ENCODE data around the gene RASA4.
"Not testable (repeated sequence)": the region's sequence is repeated elsewhere in the genome, so short reads cannot be mapped to it uniquely, and the experiment has no call there.

The RASA4 gene
- 0.62 to 4.0 (median 1.2) reads per million in 9 experiments for total RNA-seq

DNA sequence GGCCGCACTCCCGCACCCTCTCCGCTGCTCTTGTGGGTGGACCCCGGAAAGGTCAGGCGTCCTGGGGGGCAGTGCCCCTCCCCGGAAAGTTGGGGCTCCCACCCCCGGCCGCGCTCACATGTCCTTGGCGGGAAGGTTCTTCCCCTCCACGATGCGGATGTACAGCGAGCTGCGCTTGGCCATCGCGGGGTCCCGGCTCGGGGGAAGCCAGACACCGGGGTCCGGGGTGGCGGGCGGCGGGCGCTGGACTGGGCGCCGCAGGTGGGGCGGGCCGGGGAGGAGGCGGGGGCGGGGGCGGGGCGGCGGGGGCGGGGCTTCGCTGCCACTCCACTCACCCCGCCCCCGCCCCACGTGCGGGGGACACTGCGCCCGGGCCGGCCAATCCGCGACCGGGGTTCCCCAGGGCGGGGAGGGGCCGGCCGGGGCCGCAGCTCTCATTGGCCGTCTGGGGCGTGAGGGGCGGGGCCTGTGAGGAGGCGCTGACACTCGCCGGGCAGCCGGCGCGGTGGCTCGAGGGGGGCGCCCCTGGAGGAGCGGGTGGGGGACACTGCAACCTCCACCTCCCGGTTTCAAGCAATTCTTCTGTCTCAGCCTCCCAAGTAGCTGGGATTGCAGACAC is at the start of gene RASA4:
Gene RASA4, minus strand, starts transcription at position 250 of the 619 bp plus-strand sequence. Its CDS starts 67 bp downstream, at position 183.
- H3K36me3 Mint-ChIP-seq (ENCODE audit: insufficient read depth); H3K27me3 Mint-ChIP-seq; H3K27ac Mint-ChIP-seq; H3K9me3 Mint-ChIP-seq; H3K4me1 Mint-ChIP-seq (ENCODE audit: low read depth in 2 of 2): not testable (repeated sequence)
- ATAC-seq (replicated peaks): peak; percentile 97
- peak within 1 kb of the TSS in 1 of 2 donors; percentile 49 for H3K4me3 Mint-ChIP-seq
- DNase-seq: peak; percentile 32 to 61 (median 44)

DNA sequence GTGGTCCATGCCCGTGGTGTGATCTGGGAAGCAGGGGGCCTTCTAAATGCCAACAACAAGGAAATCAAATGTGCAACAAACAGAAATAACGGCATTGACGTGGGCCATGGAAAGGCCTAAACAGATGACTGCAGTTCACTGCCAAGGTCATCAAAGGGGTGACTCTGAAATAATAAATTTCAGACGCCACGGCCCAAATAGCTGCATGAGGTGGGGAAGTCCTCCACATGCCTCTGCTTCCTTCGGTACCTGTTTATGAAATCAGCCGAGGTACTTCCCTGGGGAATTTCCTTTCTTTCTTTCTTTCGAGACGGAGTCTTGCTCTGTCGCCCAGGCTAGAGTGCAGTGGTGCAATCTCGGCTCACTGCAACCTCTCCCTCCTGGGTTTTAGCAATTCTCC is 48.2 kb upstream of the RASA4 start:
- not testable (repeated sequence) for H3K27ac Mint-ChIP-seq; ATAC-seq (replicated peaks); H3K4me1 Mint-ChIP-seq (ENCODE audit: low read depth in 2 of 2); DNase-seq; H3K9me3 Mint-ChIP-seq; H3K36me3 Mint-ChIP-seq (ENCODE audit: insufficient read depth); H3K4me3 Mint-ChIP-seq; H3K27me3 Mint-ChIP-seq

DNA sequence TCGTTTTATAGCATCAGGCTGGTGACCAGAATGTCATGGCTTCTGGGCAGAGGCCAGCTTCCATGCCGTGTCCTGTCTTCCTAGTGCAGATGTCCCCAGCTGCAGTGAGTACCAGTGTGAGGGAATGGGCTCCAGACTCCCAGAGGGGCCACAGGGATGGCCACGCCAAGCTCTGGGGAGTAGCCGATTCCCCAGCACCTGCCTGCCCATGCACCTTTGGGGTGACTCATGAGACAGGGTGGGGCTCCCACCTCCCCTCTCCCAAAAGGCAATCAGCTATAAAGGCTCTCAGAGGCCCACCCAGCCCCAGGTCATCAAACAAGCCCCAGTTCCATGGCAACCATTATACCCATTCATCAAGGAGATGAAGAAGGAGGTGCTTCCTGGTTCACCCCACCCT is 33.4 kb upstream of the RASA4 start, which contains the start of gene SPDYE2B:
Gene SPDYE2B, plus strand, starts transcription at position 396 of the 400 bp plus-strand sequence. CDS start 2,030 bp downstream, outside the sequence.
- not testable (repeated sequence) for H3K9me3 Mint-ChIP-seq; H3K4me1 Mint-ChIP-seq (ENCODE audit: low read depth in 2 of 2); ATAC-seq (replicated peaks); H3K4me3 Mint-ChIP-seq; H3K36me3 Mint-ChIP-seq (ENCODE audit: insufficient read depth); H3K27ac Mint-ChIP-seq; H3K27me3 Mint-ChIP-seq; DNase-seq

DNA sequence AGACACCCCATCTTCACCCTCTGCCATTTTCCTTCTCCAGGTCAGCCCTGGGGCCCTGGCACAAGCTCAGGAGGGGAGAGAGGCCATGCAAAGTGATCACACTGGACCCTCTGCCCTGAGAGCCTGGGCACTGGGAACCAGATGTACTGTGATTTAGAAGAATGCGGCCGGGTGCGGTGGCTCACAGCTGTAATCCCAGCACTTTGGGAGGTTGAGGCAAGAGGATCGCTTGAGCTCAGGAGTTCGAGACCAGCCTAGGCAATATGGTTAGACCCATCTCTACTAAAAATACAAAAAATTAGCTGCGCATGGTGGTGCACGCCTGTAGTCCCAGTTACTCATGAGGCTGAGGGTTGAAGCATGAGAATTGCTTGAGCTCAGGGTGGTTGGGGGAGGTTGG is 31.3 kb upstream of the RASA4 start:
- DNase-seq; H3K36me3 Mint-ChIP-seq (ENCODE audit: insufficient read depth); H3K4me3 Mint-ChIP-seq; ATAC-seq (replicated peaks); H3K27me3 Mint-ChIP-seq; H3K9me3 Mint-ChIP-seq; H3K4me1 Mint-ChIP-seq (ENCODE audit: low read depth in 2 of 2); H3K27ac Mint-ChIP-seq: not testable (repeated sequence)

DNA sequence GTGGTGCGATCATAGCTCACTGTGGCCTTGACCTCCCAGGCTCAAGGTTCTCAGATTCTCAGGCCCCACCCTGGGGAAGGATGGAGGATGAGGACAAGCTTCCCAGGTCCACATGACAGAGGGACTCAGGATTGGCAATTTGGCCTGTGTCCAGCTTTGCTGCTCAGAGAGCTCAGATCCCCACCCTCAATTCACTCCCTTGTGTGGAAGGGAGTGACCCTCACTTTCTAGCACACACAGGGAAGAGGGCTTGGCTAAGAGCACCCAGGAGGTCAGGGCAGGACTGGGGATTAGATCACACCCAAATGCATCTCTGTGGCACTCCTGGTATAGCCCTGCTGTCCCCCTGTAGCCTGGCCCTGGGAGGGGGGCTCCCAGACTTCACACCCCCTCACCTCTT is 26.8 kb upstream of the RASA4 start:
- not testable (repeated sequence) for H3K27ac Mint-ChIP-seq; H3K9me3 Mint-ChIP-seq; ATAC-seq (replicated peaks); H3K36me3 Mint-ChIP-seq (ENCODE audit: insufficient read depth); DNase-seq; H3K4me1 Mint-ChIP-seq (ENCODE audit: low read depth in 2 of 2); H3K27me3 Mint-ChIP-seq; H3K4me3 Mint-ChIP-seq

DNA sequence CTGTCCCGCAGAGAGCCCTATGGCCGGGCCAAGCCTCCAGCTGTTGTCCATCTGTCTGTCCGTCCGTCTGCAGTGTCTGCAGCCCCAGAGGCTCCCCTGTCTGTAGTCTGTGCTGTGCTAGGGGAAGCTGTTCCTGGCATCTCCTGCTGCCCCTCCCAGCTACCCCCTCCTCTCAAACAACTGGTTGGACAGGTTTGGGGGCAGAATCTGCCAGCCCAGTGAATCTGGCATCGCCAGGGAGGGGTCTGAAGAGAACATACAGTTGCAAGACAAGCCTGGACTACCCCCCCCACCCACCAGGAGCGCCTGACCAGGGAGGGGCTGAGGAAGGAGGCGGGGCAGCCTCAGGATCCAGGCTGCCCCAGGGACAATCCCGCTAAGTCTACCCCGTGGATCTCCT is 26.1 kb upstream of the RASA4 start, which contains the start of gene UPK3BL1:
Gene UPK3BL1, minus strand, starts transcription at position 101 of the 400 bp plus-strand sequence. Its CDS starts 50 bp downstream, at position 51.
- not testable (repeated sequence) for H3K27ac Mint-ChIP-seq; H3K9me3 Mint-ChIP-seq; ATAC-seq (replicated peaks); H3K27me3 Mint-ChIP-seq; H3K4me1 Mint-ChIP-seq (ENCODE audit: low read depth in 2 of 2); DNase-seq; H3K4me3 Mint-ChIP-seq; H3K36me3 Mint-ChIP-seq (ENCODE audit: insufficient read depth)

DNA sequence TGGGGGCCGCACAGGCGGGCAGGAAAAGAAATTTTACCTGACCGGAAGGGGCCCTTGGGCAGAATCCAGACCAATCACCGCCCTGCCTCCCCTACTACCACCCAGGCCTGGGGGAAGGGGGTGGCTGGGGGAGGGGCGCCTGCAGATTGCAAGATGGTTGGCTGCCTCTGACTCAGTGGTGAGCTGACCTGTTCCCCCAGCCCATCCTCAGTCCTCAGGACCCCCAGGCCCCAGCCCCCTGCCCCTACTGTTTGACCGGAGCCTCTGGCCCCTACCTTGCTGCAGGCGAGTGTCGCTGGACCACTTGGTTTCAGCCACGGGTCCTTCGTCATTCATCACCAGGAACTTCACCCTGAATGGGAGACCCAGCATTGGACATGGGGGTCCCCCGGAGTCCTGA is 22.3 kb upstream of the RASA4 start:
- ATAC-seq (replicated peaks); H3K9me3 Mint-ChIP-seq; H3K4me3 Mint-ChIP-seq; H3K27me3 Mint-ChIP-seq; H3K4me1 Mint-ChIP-seq (ENCODE audit: low read depth in 2 of 2); DNase-seq; H3K36me3 Mint-ChIP-seq (ENCODE audit: insufficient read depth); H3K27ac Mint-ChIP-seq: not testable (repeated sequence)

DNA sequence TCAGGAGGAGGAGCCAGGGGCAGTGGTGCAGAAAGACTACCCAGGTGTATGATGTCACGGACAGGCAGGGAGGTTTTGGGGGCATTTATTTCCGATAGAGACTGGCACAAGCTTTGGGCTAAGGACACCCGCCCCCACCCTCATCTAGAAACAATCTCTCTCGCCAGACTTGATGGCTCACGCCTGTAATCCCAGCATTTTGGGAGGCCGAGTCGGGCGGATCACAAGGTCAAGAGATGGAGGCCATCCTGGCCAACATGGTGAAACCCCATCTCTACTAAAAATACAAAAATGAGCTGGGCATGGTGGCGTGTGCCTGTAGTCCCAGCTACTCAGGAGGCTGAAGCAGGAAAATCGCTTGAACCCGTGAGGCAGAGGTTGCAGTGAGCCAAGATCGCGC is 20.4 kb upstream of the RASA4 start:
- not testable (repeated sequence) for ATAC-seq (replicated peaks); H3K4me1 Mint-ChIP-seq (ENCODE audit: low read depth in 2 of 2); H3K4me3 Mint-ChIP-seq

DNA sequence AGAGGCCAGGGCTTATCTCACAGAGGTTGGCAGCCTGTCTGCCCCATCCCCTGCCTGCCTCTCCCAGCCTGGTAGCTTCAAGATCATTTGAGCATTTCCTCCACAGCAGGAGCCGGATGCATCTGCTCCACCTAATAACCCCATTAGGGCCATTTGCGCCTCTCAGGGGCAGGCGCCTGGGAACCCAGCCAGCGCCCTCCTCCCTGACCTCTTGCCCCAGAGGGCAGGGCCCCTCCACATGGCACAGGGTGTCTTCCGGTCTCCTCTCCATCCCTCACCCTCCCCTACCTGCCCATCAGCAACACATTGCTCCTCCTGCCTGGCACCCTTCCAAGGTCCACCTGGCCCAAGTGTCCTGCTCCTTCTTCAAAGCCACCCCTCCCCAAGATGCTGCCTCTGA is 18.8 kb upstream of the RASA4 start:
- H3K36me3 Mint-ChIP-seq (ENCODE audit: insufficient read depth); H3K27me3 Mint-ChIP-seq; H3K9me3 Mint-ChIP-seq; H3K4me1 Mint-ChIP-seq (ENCODE audit: low read depth in 2 of 2); DNase-seq; ATAC-seq (replicated peaks); H3K27ac Mint-ChIP-seq; H3K4me3 Mint-ChIP-seq: not testable (repeated sequence)

More for the DNA sequence above, 20.4 kb upstream of the RASA4 start:
- H3K9me3 Mint-ChIP-seq; H3K27me3 Mint-ChIP-seq; H3K27ac Mint-ChIP-seq; H3K36me3 Mint-ChIP-seq (ENCODE audit: insufficient read depth); DNase-seq: not testable (repeated sequence)

DNA sequence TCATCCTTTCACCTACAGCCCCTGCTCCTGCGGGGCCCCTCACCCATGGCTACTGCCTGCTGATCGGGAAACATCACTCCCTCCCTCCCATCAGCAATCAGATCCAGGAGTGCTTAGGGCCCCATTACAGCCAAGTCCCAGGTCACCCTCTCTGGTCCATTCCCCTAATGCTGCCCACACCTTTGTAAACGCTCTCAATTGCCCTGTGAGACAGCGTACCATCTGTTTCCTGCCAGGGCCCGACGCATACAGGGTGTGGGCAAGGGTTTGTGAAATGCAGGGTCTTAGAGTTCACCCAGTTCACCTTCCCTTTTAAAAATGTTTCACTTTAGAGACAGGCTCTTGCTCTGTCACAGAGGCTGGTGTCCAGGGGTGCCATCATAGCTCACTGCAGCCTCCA is 17.7 kb upstream of the RASA4 start:
- not testable (repeated sequence) for H3K4me1 Mint-ChIP-seq (ENCODE audit: low read depth in 2 of 2); H3K27me3 Mint-ChIP-seq; H3K36me3 Mint-ChIP-seq (ENCODE audit: insufficient read depth); H3K4me3 Mint-ChIP-seq; H3K27ac Mint-ChIP-seq; ATAC-seq (replicated peaks); H3K9me3 Mint-ChIP-seq; DNase-seq

DNA sequence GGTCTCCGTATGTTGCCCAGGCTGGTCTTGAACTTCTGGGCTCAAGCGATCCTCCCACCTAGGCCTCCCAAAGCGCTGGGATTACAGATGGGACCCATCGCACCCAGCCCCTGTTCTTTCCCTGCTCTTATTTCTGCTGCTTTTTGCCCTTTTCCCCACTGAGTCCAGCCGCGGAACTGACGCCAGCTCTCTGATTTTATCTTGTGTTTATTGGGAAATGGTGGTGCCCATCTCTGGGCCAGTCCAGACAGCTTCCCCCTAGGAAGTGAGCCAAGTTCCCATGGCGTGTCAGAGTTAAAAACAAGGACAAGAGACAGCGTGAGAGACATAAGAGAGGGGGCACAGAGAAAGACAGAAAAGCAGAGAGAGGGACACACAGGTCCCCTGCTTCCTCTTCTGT is 14.1 kb upstream of the RASA4 start:
- not testable (repeated sequence) for ATAC-seq (replicated peaks); H3K36me3 Mint-ChIP-seq (ENCODE audit: insufficient read depth); H3K27me3 Mint-ChIP-seq; H3K4me3 Mint-ChIP-seq; H3K4me1 Mint-ChIP-seq (ENCODE audit: low read depth in 2 of 2); H3K9me3 Mint-ChIP-seq; DNase-seq
- peak overlapping the region in 1 of 2 donors; percentile 76 for H3K27ac Mint-ChIP-seq

DNA sequence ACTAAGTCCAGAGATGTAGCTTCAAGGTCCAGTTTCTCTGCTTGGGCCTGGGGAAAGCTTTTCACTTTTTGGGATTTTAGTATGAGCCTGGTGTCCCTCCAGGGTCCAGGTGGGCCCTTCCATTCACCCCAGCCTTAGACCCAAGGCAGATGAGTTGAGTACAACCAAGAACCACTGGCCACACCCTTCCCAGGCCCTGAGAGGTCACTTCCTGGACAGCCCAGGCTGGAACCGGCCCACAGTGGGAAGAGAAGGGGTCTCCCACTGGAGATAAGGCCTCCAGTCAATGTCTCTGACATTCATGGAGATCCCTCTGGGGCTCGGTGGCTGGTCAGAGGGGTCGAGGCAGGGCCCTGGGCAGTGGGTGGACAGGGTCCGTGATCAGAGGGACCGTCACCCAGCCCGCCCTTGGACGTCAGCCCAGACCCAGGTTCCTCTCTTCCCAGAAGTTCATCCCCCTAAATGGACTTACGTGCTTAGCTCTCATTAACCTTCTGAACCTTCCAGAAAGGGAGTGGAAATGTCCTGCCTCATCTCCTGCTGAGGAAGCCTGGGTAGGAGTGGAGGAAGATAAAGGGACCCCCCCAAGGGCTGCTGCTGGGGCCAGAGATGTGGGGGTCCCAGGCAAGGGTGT is 10.8 kb upstream of the RASA4 start:
- not testable (repeated sequence) for H3K4me1 Mint-ChIP-seq (ENCODE audit: low read depth in 2 of 2); H3K27me3 Mint-ChIP-seq; H3K27ac Mint-ChIP-seq; H3K9me3 Mint-ChIP-seq; H3K36me3 Mint-ChIP-seq (ENCODE audit: insufficient read depth); H3K4me3 Mint-ChIP-seq; ATAC-seq (replicated peaks); DNase-seq

DNA sequence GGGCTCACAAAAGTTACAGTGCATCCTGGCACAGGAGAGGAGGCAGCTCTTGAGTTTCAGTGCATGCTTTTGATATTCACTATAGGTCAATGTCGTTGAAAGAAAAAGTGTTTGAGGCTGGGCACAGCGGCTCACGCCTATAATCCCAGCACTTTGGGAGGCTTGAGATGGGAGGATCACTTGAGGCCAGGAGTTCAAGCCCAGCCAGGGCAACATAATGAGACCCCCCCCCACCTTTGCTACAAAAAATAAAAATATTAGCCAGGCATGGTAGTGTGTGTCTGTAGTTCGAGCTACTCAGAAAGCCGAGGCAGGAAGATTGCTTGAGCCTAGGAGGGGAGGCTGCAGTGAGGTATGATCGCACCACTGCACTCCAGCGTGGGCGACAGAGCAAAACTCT is 1.6 kb upstream of the RASA4 start:
- DNase-seq; H3K36me3 Mint-ChIP-seq (ENCODE audit: insufficient read depth); ATAC-seq (replicated peaks); H3K4me1 Mint-ChIP-seq (ENCODE audit: low read depth in 2 of 2); H3K27me3 Mint-ChIP-seq; H3K27ac Mint-ChIP-seq; H3K4me3 Mint-ChIP-seq; H3K9me3 Mint-ChIP-seq: not testable (repeated sequence)

DNA sequence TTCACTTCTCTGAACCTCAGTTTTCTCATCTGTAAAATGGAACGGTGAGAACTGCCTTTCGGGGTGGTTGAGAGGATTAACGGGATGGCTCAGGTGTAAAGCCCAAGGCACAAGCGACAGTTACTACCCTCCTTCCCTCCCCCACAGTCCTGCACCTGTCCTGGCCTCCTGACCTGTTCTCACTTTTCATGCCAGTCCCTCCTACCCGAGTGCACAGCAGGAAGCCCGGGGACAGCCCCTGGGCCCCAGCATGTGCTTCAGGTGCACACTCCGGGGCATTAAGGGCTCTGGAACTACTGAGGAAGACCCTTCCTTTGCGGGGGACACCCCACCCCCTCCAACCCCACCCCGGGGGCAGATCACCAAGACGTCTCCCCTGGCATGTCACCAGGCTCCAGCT is 626 bp downstream of the RASA4 start:
- H3K36me3 Mint-ChIP-seq (ENCODE audit: insufficient read depth); ATAC-seq (replicated peaks); DNase-seq; H3K4me3 Mint-ChIP-seq; H3K9me3 Mint-ChIP-seq; H3K4me1 Mint-ChIP-seq (ENCODE audit: low read depth in 2 of 2); H3K27ac Mint-ChIP-seq; H3K27me3 Mint-ChIP-seq: not testable (repeated sequence)
